NCI-H2227 (cell line): ENCODE data around the gene WNT5A.

ENCODE experiments used
- DNase-seq: peaks from one replicate; lab custom pipeline; 2025; ENCODE audit not compliant: unreplicated experiment; lab: John Stamatoyannopoulos, UW

WNT5A gene

DNA sequence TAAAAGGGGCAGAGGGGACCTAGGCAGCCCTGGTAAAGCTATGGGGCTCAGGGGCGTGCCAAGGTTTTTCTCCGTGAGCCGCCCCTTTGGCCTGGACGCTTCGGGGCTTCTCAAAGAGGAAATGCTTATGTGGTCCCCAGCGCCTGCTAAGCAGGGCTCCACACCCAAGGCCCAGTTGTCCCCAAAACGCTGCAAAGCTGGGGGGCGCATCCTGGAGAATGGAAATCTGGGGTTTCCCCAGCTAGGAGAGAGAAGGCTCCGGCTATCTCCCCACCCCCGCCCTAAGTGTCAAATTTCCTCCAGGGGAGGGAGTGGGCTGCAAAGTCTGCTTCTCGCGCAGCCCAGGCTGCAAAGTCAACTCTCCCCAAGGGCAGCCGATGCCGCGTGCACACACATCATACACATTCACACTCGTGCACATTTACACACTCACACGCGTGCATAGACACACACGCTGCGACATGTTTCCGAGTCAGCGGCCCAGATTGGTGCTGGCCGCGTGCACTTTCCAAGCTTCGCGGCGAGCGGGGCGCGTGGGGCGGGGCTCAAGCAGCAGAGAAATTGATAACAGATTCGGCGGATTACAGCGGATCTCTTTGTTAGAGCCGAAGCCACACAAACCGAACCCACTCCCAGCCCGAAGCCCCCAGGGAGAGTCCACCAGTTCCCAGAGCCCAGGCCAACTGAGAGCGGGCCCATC, 4.5 kb downstream of the WNT5A start:
- DNase-seq = no peak

DNA sequence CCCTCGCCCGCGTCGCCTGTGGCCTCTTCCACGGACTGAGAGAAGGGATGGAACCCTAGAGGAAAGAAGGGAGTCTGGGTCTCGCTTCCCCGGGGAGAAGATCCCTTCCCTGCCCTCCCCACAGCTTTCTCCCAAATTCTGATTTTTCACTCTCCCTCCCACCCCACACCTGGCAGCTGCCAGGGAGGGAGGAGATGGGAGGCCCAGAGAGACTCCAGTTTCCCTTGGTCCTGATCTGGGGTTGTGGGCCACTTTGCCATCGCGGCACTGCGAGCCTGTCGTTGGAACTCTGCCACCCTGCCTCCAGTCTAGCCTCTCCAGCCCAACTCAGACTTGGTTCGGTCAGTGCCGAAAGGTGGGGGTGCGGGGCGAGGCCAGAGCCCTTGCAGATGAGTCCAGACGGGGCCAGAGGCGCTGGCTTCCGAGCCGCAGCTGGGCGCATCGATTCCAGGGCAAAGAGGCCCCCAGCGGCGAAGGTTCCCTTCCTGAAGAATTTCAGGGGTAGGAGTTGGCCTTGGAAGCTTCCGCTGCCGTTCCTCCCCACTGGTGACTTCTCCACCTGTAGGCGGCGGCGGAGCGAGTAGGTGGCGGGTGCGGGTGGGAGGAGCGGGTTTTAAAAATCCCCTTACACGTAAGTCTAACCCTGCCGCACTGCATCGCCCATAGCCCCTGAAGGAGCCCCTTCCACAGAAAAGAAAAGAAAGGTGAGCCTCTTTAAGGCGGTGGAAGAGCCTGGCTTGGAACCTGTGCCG, 5.2 kb downstream of the WNT5A start:
- DNase-seq = no peak

GRCh38 chr3:55480911-55481743, 6.0 kb downstream of the WNT5A start:
- DNase-seq = no peak

GRCh38 chr3:55477306-55478303, 9.5 kb downstream of the WNT5A start:
- no peak for DNase-seq

- DNase-seq = no peak
These were observed 10.6 kb downstream of the WNT5A start for GRCh38 chr3:55476515-55476914.

DNA sequence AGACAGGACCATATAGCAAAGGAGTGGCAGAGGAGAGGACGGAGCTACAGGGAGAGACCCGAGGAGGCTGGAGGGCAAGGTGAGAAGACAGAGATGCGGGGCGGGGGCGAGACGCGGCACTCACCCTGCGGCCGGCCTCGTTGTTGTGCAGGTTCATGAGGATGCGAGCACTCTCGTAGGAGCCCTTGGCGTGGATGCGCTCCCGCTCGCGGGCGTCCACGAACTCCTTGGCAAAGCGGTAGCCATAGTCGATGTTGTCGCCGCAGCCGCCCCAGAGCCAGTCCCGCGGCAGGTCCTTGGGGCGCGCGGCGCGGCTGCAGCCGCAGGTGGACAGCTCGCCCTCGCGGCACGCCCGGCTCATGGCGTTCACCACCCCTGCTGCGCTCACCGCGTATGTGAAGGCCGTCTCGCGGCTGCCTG, 12.9 kb downstream of the WNT5A start:
- no peak for DNase-seq

GRCh38 chr3:55473788-55474187, 13.3 kb downstream of the WNT5A start:
- no peak for DNase-seq

- DNase-seq = no peak
These were observed 15.4 kb downstream of the WNT5A start for GRCh38 chr3:55471522-55472280.

DNA sequence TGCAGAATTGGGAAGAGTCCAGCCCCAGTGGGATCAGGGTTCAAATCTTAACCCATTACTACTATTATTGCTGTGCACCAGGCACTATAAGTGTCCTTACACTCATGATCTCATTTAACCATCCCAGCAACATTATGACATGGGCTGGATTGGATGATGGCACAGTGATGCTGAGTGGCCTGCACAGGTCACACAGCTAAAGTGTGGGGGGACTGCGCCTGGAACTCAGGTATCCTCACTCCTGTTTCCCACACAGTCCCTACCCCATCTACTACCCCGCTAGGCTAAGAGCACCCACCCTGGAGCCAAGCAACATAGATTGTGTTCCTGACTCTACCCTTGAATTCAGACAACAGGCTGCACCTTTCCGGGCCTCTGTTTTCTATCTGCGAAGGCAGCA, 16.0 kb downstream of the WNT5A start:
- no peak for DNase-seq

DNA sequence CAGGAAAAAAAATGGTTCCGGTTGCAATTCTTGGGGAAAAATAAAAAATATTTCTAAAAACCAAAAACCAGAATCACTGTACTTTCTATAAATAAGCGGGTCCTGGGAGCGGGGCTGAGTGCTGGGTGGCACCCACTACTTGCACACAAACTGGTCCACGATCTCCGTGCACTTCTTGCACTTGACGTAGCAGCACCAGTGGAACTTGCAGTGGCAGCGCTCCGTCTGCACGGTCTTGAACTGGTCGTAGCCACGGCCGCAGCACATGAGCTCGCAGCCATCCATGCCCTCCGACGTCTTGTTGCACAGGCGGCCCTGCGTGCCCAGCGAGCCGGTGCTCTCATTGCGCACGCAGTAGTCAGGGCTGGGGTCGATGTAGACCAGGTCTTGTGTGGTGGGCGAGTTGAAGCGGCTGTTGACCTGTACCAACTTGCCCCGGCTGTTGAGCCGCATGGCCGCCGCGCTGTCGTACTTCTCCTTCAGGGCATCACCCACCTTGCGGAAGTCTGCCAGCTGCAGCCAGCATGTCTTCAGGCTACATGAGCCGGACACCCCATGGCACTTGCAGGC, 17.1 kb downstream of the WNT5A start:
- no peak for DNase-seq

DNA sequence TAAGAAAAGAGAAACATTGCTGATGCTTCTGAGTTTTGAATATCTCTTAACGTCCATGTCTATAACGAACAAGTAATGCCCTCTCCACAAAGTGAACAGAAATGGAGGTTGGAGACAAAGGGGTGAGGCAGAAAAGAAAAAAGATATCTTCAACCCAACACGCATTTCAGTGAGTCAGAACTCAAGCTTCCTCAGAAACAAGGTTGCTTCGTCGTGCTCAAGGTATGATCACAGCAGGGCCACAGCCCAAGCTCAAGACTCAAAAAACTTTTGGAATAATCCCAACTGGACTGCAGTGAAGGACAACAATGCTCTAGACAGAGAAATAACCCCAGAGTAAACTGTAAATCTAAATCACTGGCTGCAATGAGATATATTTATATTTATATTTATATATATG, 18.9 kb downstream of the WNT5A start:
- no peak for DNase-seq

GRCh38 chr3:55467099-55467498, 20.0 kb downstream of the WNT5A start:
- no peak for DNase-seq

DNA sequence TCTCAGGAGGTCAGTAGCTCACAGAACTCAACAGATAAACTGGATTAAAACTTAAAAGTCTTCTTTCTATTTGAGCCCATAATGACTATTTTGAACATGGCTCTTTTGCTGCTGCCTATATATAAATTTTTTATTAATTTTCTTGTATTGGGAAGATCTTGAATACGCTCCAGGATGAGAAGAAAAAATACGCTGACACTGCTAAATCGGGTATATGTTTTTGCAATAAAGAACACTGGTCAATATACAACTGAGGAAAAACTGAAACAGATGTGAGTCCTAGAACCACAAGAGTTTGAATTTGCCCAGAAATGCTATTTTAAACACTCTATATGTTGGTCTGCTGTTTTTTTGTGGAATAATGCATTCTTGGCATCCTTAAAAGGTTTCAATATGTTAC, 20.6 kb downstream of the WNT5A start:
- DNase-seq = no peak

- DNase-seq = no peak
These were observed 25.2 kb downstream of the WNT5A start for GRCh38 chr3:55461896-55462295.

GRCh38 chr3:55459838-55460237, 27.3 kb downstream of the WNT5A start:
- no peak for DNase-seq

DNA sequence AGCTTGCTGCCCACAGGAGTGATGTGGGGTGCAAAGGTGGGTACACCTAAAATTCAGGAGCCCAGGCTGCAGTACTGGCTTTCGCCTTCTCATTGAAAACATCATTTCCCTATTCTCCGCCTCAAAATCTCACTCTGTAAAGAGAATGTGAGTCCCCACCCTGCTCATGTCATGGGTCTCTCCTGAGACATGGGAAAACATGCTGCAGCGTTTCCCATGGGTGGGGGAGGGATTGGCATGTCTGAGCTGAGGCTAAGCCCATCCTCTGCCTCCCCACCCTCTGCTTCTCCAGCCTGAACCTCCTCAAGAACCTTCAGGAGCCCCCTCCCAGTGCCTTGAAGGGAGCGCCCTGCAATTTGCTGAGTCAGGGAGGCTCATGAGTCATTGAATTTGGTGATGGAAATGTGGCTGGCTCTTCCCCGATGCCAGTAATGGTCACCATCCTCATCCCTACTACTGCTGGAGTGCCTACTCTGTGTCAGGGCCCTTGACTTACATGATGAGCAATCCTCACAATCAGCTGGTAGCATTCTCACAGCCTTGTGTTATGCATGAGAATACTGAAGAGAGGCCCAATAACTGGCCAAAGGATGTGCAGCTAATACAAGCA, 28.8 kb downstream of the WNT5A start:
- DNase-seq = no peak

GRCh38 chr3:55455915-55456314, 31.2 kb downstream of the WNT5A start:
- DNase-seq = no peak

DNA sequence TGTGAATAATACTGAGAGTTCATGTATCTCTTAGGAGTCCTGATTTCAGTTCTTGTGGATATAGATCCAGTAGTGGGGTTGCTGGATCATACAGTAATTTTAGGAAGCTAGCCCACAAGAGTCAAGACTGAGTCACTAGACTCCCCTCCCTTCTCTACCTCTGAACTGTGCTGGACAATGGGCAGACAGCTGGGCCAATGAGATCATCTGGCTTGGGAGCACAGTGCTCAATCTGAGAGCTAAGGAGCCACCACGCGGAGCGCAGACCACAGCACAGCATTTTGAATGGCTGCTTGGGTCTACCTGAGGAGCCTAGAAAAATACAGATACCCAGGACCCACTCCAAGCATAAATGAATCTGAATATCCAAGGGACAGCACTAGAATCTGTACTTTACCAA, 32.5 kb downstream of the WNT5A start:
- DNase-seq = no peak

- no peak for DNase-seq
These were observed 33.1 kb downstream of the WNT5A start for GRCh38 chr3:55453886-55454496.
